ENCODE measurements around the gene CFAP46. TPM values are rescaled to one million over a fixed set of nuclear protein-coding genes. Genes with fewer than 3 reads are reported as not detected.

CFAP46 gene
- total RNA-seq, 1 donor from 2014 or later: not detected

GRCh38 chr10:132811891-132812481 lies 130.4 kb downstream of the CFAP46 start:
- TF ChIP-seq, protein P1, sequence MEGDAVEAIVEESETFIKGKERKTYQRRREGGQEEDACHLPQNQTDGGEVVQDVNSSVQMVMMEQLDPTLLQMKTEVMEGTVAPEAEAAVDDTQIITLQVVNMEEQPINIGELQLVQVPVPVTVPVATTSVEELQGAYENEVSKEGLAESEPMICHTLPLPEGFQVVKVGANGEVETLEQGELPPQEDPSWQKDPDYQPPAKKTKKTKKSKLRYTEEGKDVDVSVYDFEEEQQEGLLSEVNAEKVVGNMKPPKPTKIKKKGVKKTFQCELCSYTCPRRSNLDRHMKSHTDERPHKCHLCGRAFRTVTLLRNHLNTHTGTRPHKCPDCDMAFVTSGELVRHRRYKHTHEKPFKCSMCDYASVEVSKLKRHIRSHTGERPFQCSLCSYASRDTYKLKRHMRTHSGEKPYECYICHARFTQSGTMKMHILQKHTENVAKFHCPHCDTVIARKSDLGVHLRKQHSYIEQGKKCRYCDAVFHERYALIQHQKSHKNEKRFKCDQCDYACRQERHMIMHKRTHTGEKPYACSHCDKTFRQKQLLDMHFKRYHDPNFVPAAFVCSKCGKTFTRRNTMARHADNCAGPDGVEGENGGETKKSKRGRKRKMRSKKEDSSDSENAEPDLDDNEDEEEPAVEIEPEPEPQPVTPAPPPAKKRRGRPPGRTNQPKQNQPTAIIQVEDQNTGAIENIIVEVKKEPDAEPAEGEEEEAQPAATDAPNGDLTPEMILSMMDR (IDR thresholded peaks at IDR 0.05): no peak
- intact Hi-C loops (cut with DNase I): no loop called here
- H3K4me1 ChIP-seq: no peaks in the 10 kb centered on the region
- no peaks in the 10 kb centered on the region for H3K27me3 ChIP-seq
- no peak overlapping the region for H3K27ac ChIP-seq
- no peak overlapping the region for H3K4me3 ChIP-seq
- no peaks in the 10 kb centered on the region for H3K36me3 ChIP-seq
- no peak for DNase-seq (ENCODE audit: low spot score in 2 of 2)
- no peaks in the 10 kb centered on the region for H3K9me3 ChIP-seq

DNA sequence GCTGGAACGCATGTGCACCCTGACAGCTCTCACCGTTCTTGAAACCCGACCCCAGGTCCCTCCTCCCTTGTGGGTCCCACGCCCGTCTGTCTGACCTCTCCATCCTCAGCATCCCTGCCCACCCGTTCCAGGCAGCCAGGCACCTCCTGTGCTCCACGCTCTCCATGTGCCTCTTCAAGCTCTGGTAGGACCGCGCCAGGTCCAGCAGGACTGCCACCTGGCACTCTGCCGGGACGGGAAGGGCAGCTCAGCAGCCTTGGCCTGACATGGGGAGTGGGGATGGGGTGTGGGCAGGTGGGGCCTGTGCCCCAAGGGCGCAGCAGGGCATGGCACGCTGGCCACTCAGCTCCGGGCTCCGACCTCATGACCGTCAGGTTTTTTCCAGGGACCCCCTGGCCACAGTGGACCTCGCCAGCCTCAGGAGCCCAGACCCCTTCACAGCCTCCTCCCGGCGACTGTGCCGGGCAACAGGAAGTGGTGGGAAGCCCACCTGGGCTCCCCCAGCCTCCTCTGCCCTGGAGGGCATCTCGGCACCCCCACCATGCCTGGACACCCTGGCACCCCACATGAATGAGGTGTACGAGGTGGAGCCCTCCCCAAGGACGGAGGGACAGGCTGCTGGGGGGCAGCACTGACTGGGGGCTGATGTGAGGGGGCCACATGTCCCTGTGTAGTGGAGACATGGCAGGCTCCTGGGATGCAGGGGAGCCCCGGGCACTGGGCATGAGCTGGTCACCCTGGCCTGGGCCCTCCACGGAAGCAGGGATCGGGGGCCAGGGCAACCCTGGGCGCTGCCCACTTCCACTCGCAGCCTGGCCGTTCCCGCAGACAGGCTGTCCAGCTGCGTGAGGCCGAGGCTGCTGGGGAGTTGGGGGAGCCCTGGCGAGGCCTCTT lies 131.3 kb downstream of the CFAP46 start:
- H3K9me3 ChIP-seq: no peaks in the 10 kb centered on the region
- TF ChIP-seq, protein P1 (IDR thresholded peaks at IDR 0.05): no peak
- H3K4me1 ChIP-seq: no peaks in the 10 kb centered on the region
- H3K4me3 ChIP-seq: no peak overlapping the region
- no peak for DNase-seq (ENCODE audit: low spot score in 2 of 2)
- no peak overlapping the region for H3K27ac ChIP-seq
- H3K36me3 ChIP-seq: no peaks in the 10 kb centered on the region
- no peaks in the 10 kb centered on the region for H3K27me3 ChIP-seq
- intact Hi-C loops (cut with DNase I): no loop called here

DNA sequence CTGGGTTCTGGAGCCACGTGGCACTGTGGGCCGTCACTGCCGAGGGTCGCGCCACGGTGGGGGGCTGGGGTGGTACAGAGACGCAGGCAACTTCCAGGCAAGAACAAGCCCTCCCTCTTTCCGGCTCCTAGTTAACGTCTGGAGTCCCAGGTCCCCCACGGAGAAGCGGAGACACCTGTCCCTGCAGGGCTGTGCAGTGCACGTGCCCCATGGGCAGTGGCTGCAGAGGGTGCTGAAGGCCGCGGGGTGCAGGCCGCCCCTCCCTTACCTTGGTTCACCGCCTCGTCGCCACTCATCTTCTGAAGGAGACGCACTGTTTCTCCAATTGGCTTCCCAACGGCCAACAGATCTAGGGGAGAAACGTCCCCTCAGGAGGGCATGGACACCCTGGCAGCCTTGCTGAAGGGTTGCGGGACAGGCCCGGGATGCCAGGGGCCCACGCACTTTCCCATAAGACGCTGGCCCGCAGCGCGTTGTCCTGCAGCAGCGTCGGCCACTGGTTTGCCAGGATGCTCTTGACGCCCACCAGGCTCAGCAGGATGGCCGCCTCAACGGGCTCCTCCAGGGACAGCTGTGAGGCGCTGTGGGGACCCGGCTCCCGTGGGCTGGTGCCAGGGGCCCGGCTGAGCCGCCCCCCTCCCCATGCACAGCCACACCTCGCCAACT lies 132.1 kb downstream of the CFAP46 start:
- Histone ChIP-seq H3K9me3 (no peaks in the 10 kb centered on the region), H3K27ac (no peak overlapping the region), H3K4me3 (no peak overlapping the region), H3K4me1 (no peaks in the 10 kb centered on the region), H3K36me3 (no peaks in the 10 kb centered on the region), H3K27me3 (no peaks in the 10 kb centered on the region)
- no peak for DNase-seq (ENCODE audit: low spot score in 2 of 2)
- intact Hi-C loops (cut with DNase I): no loop called here
- TF ChIP-seq, protein P1 (IDR thresholded peaks at IDR 0.05): no peak

GRCh38 chr10:132809232-132810140 lies 132.9 kb downstream of the CFAP46 start:
- Histone ChIP-seq H3K27ac (no peak overlapping the region), H3K4me1 (no peaks in the 10 kb centered on the region), H3K4me3 (no peak overlapping the region), H3K9me3 (no peaks in the 10 kb centered on the region), H3K36me3 (no peaks in the 10 kb centered on the region), H3K27me3 (no peaks in the 10 kb centered on the region)
- intact Hi-C loops (cut with DNase I): no loop called here
- TF ChIP-seq, protein P1 (IDR thresholded peaks at IDR 0.05): no peak
- DNase-seq (ENCODE audit: low spot score in 2 of 2): no peak
